Astrocyte of the spinal cord (primary cell): ENCODE results near the gene NEURL2.

Experiments used
- DNase-seq: peaks from one replicate; pipeline ENCODE4 v3.0.0; 2011; ENCODE audit warnings: low read depth, low spot score
- H3K4me3 ChIP-seq: 2 replicates; pipeline ENCODE4 v1.5.1; 2011; ENCODE audit warnings: low read depth, mild to moderate bottlenecking, low read length, moderate library complexity
- in situ Hi-C: cut with HindIII; loops from 2 replicates; pipeline ENCODE4 v1.10.0; 2017; ENCODE audit warnings: low sequenced_read_pairs
- TF ChIP-seq, protein P1 (sequence below): IDR thresholded peaks from 2 replicates; pipeline ENCODE4 v1.5.1; 2012; ENCODE audit warnings: low read depth, mild to moderate bottlenecking, low read length, inconsistent platforms

The NEURL2 gene

GRCh38 chr20:45845452-45845851, 45.6 kb downstream of the NEURL2 start:
- H3K4me3 ChIP-seq = no peak overlapping the region
- TF ChIP-seq, protein P1, sequence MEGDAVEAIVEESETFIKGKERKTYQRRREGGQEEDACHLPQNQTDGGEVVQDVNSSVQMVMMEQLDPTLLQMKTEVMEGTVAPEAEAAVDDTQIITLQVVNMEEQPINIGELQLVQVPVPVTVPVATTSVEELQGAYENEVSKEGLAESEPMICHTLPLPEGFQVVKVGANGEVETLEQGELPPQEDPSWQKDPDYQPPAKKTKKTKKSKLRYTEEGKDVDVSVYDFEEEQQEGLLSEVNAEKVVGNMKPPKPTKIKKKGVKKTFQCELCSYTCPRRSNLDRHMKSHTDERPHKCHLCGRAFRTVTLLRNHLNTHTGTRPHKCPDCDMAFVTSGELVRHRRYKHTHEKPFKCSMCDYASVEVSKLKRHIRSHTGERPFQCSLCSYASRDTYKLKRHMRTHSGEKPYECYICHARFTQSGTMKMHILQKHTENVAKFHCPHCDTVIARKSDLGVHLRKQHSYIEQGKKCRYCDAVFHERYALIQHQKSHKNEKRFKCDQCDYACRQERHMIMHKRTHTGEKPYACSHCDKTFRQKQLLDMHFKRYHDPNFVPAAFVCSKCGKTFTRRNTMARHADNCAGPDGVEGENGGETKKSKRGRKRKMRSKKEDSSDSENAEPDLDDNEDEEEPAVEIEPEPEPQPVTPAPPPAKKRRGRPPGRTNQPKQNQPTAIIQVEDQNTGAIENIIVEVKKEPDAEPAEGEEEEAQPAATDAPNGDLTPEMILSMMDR = no peak
- in situ Hi-C loops = no loop called here
- no peak for DNase-seq

GRCh38 chr20:45843506-45843905, 47.5 kb downstream of the NEURL2 start:
- TF ChIP-seq, protein P1 = no peak
- no peak overlapping the region for H3K4me3 ChIP-seq
- in situ Hi-C loops = no loop called here
- DNase-seq = no peak

- in situ Hi-C loops = no loop called here
- DNase-seq = no peak
- TF ChIP-seq, protein P1 = no peak
- no peak overlapping the region for H3K4me3 ChIP-seq
Measured at GRCh38 chr20:45842169-45842812, 48.7 kb downstream of the NEURL2 start.

DNA sequence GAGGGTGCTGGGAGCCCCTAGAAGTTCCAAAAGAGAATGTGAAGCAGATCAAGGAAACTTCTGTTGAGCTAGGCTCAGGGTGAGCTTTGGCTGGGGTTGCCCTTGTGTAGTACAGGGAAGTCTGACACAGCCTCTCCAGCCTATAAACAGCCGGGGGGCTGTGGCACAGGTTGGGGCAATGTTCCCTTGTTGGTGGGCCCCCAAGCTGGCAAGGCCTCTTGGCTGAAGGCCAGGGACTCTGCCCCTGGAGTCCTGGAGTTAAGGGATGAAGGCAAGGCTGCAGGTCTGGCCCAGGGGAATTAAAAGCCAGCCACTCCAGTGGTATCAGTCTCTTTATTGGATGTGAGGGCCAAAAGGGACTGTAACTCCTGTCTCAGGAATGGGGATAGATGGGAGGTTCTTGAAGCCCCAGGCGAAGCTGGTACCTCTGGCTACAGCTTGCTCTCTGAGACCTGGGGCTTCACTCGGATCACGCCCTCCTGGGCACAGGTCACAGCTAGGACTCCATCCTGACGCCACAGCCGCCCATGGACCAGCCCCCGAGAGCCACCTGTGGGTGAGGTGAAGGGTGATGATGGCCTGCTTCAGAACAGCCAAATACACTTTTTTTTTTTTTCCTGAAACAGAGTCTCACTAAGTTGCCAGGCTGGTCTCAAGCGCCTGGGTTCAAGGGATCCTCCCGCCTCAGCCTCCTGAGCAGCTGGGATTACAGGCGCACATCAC, 49.4 kb downstream of the NEURL2 start:
- TF ChIP-seq, protein P1 = no peak
- in situ Hi-C loops = no loop called here
- no peak for DNase-seq
- H3K4me3 ChIP-seq = no peak overlapping the region

GRCh38 chr20:45840700-45841198, 50.3 kb downstream of the NEURL2 start:
- TF ChIP-seq, protein P1 = no peak
- H3K4me3 ChIP-seq = no peak overlapping the region
- in situ Hi-C loops = no loop called here
- no peak for DNase-seq
